ENCODE measurements around the gene TMSB4X.

GRCh38 chrX:13010546-13010945, 35.6 kb downstream of the TMSB4X start:
- TF ChIP-seq CTCF (IDR thresholded peaks at IDR 0.05; ENCODE audit: insufficient read depth, low read length) (no peak), REST (IDR thresholded peaks at IDR 0.05; ENCODE audit: insufficient replicate concordance, low read depth) (no peak), SPI1 (IDR thresholded peaks at IDR 0.05; ENCODE audit: borderline replicate concordance, low read depth) (no peak), POLR2AphosphoS5 (IDR thresholded peaks at IDR 0.05; ENCODE audit: low read depth) (no peak), GABPA (IDR thresholded peaks at IDR 0.05; ENCODE audit: low read depth) (no peak)
